GM13976 (cell line): Measurements from ENCODE around the gene REXO5.

Experiments used
- DNase-seq: peaks from one replicate; pipeline ENCODE4 v3.0.0; 2012; ENCODE audit warnings: low spot score
- CTCF ChIP-seq: IDR thresholded peaks from 2 replicates; pipeline ENCODE4 v1.5.1; 2012; ENCODE audit warnings: borderline replicate concordance, mild to moderate bottlenecking; ENCODE audit not compliant: insufficient read depth; ENCODE audit errors: extremely low read depth, missing control alignments, control extremely low read depth
- in situ Hi-C: fragments of 300-500 bp; cut with MboI; formaldehyde crosslinking; loops from one replicate; pipeline ENCODE4 v1.12.0; 2022; ENCODE audit warnings: low sequenced_read_pairs, mixed read lengths, inconsistent platforms; ENCODE audit not compliant: unreplicated experiment

REXO5 gene

GRCh38 chr16:20866801-20867200 lies 60.5 kb downstream of the REXO5 start:
- TF ChIP-seq CTCF = no peak
- in situ Hi-C loops = no loop called here
- no peak for DNase-seq

GRCh38 chr16:20867585-20867984 lies 61.3 kb downstream of the REXO5 start:
- TF ChIP-seq CTCF = no peak
- in situ Hi-C loops = no loop called here
- no peak for DNase-seq

GRCh38 chr16:20868890-20869289 lies 62.6 kb downstream of the REXO5 start:
- in situ Hi-C loops = no loop called here
- DNase-seq = no peak
- no peak for TF ChIP-seq CTCF

- TF ChIP-seq CTCF = no peak
- no peak for DNase-seq
Observed at GRCh38 chr16:20870122-20870820, 63.9 kb downstream of the REXO5 start.

GRCh38 chr16:20871258-20871657 lies 64.9 kb downstream of the REXO5 start:
- TF ChIP-seq CTCF = no peak
- in situ Hi-C loops = no loop called here
- no peak for DNase-seq

More at GRCh38 chr16:20870122-20870820, 63.9 kb downstream of the REXO5 start:
- in situ Hi-C loops = no loop called here

GRCh38 chr16:20871941-20872815 lies 65.9 kb downstream of the REXO5 start:
- no peak for TF ChIP-seq CTCF
- in situ Hi-C loops = no loop called here

More at GRCh38 chr16:20871941-20872815, 65.9 kb downstream of the REXO5 start:
- no peak for DNase-seq
